ENCODE results near the gene MUSTN1.

GRCh38 chr3:52809662-52810377 lies 25.0 kb downstream of the MUSTN1 start:
- TF ChIP-seq EZH2 (IDR thresholded peaks at IDR 0.05; ENCODE audit: insufficient read depth, poor library complexity, severe bottlenecking) (no peak), EZH2phosphoT487 (IDR thresholded peaks at IDR 0.05; ENCODE audit: insufficient read depth, low read depth) (no peak)
